HG03378 (cell line): ENCODE data around the gene FRMPD3.
"Not testable (repeated sequence)": the region's sequence is repeated elsewhere in the genome, so short reads cannot be mapped to it uniquely, and the experiment has no call there.

Experiments
- ATAC-seq: cut with Tn5 transposase; IDR thresholded peaks from one replicate; pipeline ENCODE4 v1.9.1; 2021; ENCODE audit warnings: mild to moderate bottlenecking, moderate library complexity; ENCODE audit not compliant: unreplicated experiment

FRMPD3 gene

GRCh38 chrX:107448998-107449835 is at the start of gene FRMPD3:
Gene FRMPD3 (plus strand): TSS chrX:107449652. CDS start chrX:107526589, 76,937 bp downstream.
- ATAC-seq, result no peak

GRCh38 chrX:107420571-107420970 is 28.9 kb upstream of the FRMPD3 start:
- ATAC-seq, result no peak

DNA sequence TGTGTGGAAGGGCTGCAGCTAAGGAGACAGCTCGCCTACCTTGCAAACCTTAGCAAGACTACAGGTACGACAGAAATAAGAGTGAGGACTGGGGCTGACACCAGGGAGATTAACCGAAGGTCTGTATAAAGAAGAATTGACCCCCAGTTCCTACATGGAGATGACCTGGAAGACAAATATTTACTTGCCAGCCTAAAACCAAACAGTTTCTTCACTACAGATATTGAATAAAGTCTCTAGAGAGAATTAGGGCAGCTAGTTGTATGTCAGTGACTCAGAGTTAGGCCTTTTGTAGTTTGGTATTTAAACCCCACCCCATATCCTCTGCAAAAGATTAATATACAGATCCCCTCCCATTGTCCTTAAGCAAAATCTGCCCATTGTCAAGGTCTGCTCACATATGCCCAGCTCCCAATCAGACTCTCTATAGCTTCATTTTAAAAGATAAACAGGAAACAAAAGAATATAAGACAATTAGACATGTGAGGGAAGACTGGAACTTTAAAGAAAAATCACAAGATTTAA is 28.1 kb upstream of the FRMPD3 start:
- ATAC-seq, result no peak

GRCh38 chrX:107429090-107429489 is 20.4 kb upstream of the FRMPD3 start:
- no peak for ATAC-seq

DNA sequence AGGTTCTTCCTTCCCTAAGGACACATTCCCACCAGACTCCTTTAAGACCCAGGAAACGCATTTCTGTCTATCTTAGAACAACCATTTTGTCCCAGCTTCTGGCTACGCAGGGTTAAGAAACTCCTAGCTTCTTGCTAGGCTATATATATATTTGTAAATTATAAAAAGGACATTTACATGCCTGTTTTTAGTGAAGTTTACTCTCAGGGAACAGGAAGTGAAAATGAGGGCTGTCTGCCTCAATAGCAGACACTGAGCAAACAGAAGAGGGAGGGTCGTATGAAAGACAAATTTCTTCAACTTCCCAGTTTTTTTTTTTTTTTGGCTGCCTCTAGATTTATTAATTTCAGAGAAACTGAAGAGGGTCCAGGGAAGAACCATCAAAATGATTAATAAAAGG is 9.3 kb upstream of the FRMPD3 start:
- ATAC-seq, result no peak

DNA sequence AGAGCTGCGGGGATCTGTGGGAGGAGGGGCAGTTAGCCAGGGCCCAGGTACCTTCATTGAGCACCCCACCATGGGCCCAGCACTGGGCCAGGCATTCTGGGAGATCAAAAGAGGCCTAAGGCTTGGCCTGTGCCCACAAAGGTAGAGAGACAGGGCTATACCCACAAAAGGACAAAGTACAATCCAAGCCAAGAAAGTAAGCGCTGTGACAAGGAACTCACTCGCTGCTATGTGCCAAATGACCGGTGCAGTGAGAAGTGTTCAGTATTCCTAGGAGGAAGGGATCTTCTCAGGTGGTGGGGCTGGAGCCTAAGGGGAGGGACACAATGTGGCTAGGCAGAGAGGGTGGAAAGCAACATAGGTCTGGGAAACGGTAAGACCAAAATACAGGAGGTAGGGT is 8.8 kb upstream of the FRMPD3 start:
- no peak for ATAC-seq

GRCh38 chrX:107442914-107443527 is 6.4 kb upstream of the FRMPD3 start:
- ATAC-seq, result no peak

GRCh38 chrX:107445146-107445545 is 4.3 kb upstream of the FRMPD3 start:
- no peak for ATAC-seq

DNA sequence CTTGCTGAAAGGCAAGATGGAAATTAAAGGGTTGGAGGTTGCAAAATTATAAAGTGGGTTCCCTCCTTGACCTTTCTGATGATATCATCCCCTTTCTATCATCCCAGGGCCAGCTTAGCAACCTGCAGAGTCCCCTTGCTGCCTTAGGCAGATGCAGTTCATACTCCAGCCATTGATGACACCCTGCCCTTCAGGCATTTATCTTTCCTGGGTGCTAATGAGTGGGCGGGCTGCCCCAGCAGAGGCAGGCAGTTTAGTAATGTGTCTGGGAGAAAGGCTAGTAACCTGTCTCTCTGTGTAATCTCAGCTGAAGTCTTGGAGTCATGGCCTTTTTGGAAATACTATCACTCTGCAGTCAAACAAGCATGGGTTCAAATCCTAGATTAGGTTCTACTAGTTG is 3.8 kb upstream of the FRMPD3 start:
- no peak for ATAC-seq

- ATAC-seq, result no peak
These were observed 1.8 kb upstream of the FRMPD3 start for GRCh38 chrX:107447642-107448041.

- ATAC-seq, result no peak
These were observed 841 bp upstream of the FRMPD3 start for GRCh38 chrX:107448625-107448997.

GRCh38 chrX:107450823-107451509 is 1.5 kb downstream of the FRMPD3 start:
- ATAC-seq, result no peak

GRCh38 chrX:107451731-107452130 is 2.3 kb downstream of the FRMPD3 start:
- no peak for ATAC-seq

DNA sequence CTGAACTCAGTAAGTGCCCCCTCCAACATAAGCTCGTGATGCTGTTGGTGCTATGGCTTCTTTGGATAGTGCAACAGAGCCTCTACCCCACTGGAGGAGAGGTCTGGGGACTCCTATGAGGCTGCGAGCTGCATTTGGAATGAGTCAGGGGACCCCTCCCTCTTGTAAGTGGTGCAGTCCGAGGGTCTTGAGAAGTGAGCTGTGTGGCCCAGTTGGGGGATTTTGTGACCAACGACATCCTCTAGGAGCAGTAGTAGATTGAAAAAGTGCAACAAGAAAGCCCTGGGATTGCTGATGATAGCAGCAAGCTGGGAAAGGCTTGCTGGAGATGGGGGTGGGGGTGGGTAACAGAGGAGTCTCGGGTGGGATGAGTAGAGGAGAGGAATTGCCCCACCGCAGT is 3.1 kb downstream of the FRMPD3 start:
- no peak for ATAC-seq

- ATAC-seq, result peak; percentile 91
These were observed 4.8 kb downstream of the FRMPD3 start for GRCh38 chrX:107454302-107454701.

GRCh38 chrX:107457289-107457688 is 7.8 kb downstream of the FRMPD3 start:
- ATAC-seq, result no peak

- ATAC-seq, result peak; percentile 84
These were observed 16.6 kb downstream of the FRMPD3 start for GRCh38 chrX:107465932-107466620.

DNA sequence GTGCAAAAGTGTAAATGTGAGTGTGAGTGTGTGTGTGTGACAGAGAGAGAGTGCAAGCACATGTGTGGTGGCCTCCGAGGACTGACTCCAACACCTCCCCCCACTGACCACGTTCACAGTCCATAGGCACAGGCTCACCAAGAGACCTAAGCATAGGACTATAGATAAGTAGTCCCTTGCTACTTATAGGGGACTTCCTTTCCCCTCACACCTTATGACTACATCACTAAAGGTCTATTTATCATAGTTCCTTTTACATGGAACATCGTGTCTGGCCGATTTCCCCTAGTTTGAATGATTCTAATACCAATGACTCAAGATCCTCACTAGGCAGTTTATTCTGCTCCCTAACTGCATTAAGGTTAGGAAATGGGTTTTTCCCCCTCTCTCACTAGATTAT is 17.8 kb downstream of the FRMPD3 start:
- no peak for ATAC-seq

- ATAC-seq, result no peak
These were observed 20.7 kb downstream of the FRMPD3 start for GRCh38 chrX:107470198-107470597.

GRCh38 chrX:107470971-107471370 is 21.5 kb downstream of the FRMPD3 start:
- ATAC-seq, result no peak

- ATAC-seq, result not testable (repeated sequence)
These were observed 22.0 kb downstream of the FRMPD3 start for GRCh38 chrX:107471420-107471819.
